GM18498 (cell line): ENCODE measurements around the gene ATP10A.
"Not testable (repeated sequence)": the region's sequence is repeated elsewhere in the genome, so short reads cannot be mapped to it uniquely, and the experiment has no call there.

Source experiments
- ATAC-seq: cut with Tn5 transposase; IDR thresholded peaks from one replicate; pipeline ENCODE4 v1.9.1; 2021; ENCODE audit warnings: mild to moderate bottlenecking, moderate library complexity; ENCODE audit not compliant: unreplicated experiment

ATP10A gene

GRCh38 chr15:25776071-25776746 lies 86.9 kb downstream of the ATP10A start:
- ATAC-seq = no peak

- no peak for ATAC-seq
Measured at GRCh38 chr15:25775317-25775912, 87.7 kb downstream of the ATP10A start.

GRCh38 chr15:25774871-25775270 lies 88.3 kb downstream of the ATP10A start:
- no peak for ATAC-seq

- no peak for ATAC-seq
Measured at GRCh38 chr15:25773248-25773647, 89.9 kb downstream of the ATP10A start.

GRCh38 chr15:25772500-25772899 lies 90.6 kb downstream of the ATP10A start:
- no peak for ATAC-seq

- ATAC-seq = not testable (repeated sequence)
Measured at GRCh38 chr15:25771736-25772135, 91.4 kb downstream of the ATP10A start.

- no peak for ATAC-seq
Measured at GRCh38 chr15:25771338-25771706, 91.8 kb downstream of the ATP10A start.

- no peak for ATAC-seq
Measured at GRCh38 chr15:25770618-25771337, 92.3 kb downstream of the ATP10A start.

GRCh38 chr15:25770031-25770430 lies 93.1 kb downstream of the ATP10A start:
- no peak for ATAC-seq

- no peak for ATAC-seq
Measured at GRCh38 chr15:25768271-25768670, 94.9 kb downstream of the ATP10A start.

GRCh38 chr15:25767356-25768151 lies 95.6 kb downstream of the ATP10A start:
- ATAC-seq = no peak

GRCh38 chr15:25766417-25766816 lies 96.7 kb downstream of the ATP10A start:
- no peak for ATAC-seq

GRCh38 chr15:25764980-25765735 lies 98.0 kb downstream of the ATP10A start:
- no peak for ATAC-seq

GRCh38 chr15:25763954-25764353 lies 99.2 kb downstream of the ATP10A start:
- no peak for ATAC-seq

GRCh38 chr15:25763331-25763751 lies 99.8 kb downstream of the ATP10A start:
- ATAC-seq = no peak

- ATAC-seq = no peak
Measured at GRCh38 chr15:25761971-25762662, 101.0 kb downstream of the ATP10A start.

- no peak for ATAC-seq
Measured at GRCh38 chr15:25759421-25759820, 103.7 kb downstream of the ATP10A start.

- ATAC-seq = not testable (repeated sequence)
Measured at GRCh38 chr15:25758612-25759011, 104.5 kb downstream of the ATP10A start.

GRCh38 chr15:25743548-25744275 lies 119.4 kb downstream of the ATP10A start:
- no peak for ATAC-seq
